H1 (cell line): ENCODE data around the gene LEKR1. TPM values are rescaled to one million over a fixed set of nuclear protein-coding genes. Genes with fewer than 3 reads are reported as not detected.

Experiments
- CTCF ChIA-PET: fragments of 300-600 bp; sonication (Branson Sonifier 250); formaldehyde crosslinking; loops from one replicate; lab custom pipeline; 2021; ENCODE audit not compliant: partially characterized antibody; lab: Charles Lee
- POLR2A ChIA-PET: fragments of 300-600 bp; sonication (Branson Sonifier 250); formaldehyde crosslinking; loops from one replicate; lab custom pipeline; 2021; ENCODE audit warnings: inconsistent platforms; ENCODE audit not compliant: partially characterized antibody; lab: Charles Lee
- DNase-seq, 2 experiments: peaks; one replicate each; pipeline versions ENCODE4 v3.0.0 to v3.0.0-alpha.2; 2010 to 2022; ENCODE audit warnings: low spot score in 2 of 2, low read depth in 1 of 2, mixed read lengths in 1 of 2
- FAIRE-seq: peaks from 2 replicates; lab custom pipeline; 2011; peaks lifted over from hg19 to GRCh38; lab: Jason Lieb, UNC
- H2AFZ ChIP-seq: 2 replicates; pipeline ENCODE4 v1.8.1; 2012; ENCODE audit warnings: low read length, inconsistent platforms
- H2AK5ac ChIP-seq: 2 replicates; pipeline ENCODE4 v1.6.1; 2013; ENCODE audit warnings: low read depth, low read length
- H2BK120ac ChIP-seq: replicated peaks from 2 replicates; pipeline ENCODE3; 2013; ENCODE audit warnings: low read depth, low read length, inconsistent platforms
- H2BK12ac ChIP-seq: 2 replicates; pipeline ENCODE4 v1.6.1; 2013; ENCODE audit warnings: low read depth, low read length
- H2BK15ac ChIP-seq: 2 replicates; pipeline ENCODE4 v1.6.1; 2013; ENCODE audit warnings: low read length
- H2BK20ac ChIP-seq: 2 replicates; pipeline ENCODE4 v1.6.1; 2013; ENCODE audit warnings: low read length
- H2BK5ac ChIP-seq: 2 replicates; pipeline ENCODE4 v1.6.1; 2013; ENCODE audit warnings: low read depth, low read length
- H3K14ac ChIP-seq: 2 replicates; pipeline ENCODE4 v1.6.1; 2013; ENCODE audit warnings: inconsistent platforms; ENCODE audit not compliant: insufficient read length
- H3K18ac ChIP-seq: 2 replicates; pipeline ENCODE4 v1.6.1; 2013; ENCODE audit warnings: low read length; ENCODE audit errors: extremely low read depth
- H3K23ac ChIP-seq: 2 replicates; pipeline ENCODE4 v1.6.1; 2013; ENCODE audit warnings: inconsistent platforms; ENCODE audit not compliant: insufficient read length
- H3K23me2 ChIP-seq: 2 replicates; pipeline ENCODE4 v1.6.1; 2013; ENCODE audit warnings: low read depth, low read length
- H3K27ac ChIP-seq: 2 replicates; pipeline ENCODE4 v1.6.1; 2011; ENCODE audit warnings: low read depth, low read length, inconsistent platforms
- H3K27me3 ChIP-seq, 4 experiments: replicated peaks in 1 of 4; 1 replicate in 1 of 4; 2 replicates in 3 of 4; pipeline versions ENCODE4 v1.6.1 to v1.8.1; 2011 to 2013; ENCODE audit warnings: low read length in 3 of 4, mild to moderate bottlenecking in 3 of 4, inconsistent platforms in 2 of 4, mixed read lengths in 2 of 4, moderate library complexity in 1 of 4; ENCODE audit not compliant: control insufficient read depth in 3 of 4, insufficient read depth in 3 of 4; ENCODE audit errors: extremely low read depth in 1 of 4
- H3K36me3 ChIP-seq, 4 experiments: 2 replicates each; pipeline versions ENCODE4 v1.6.1 to v1.8.1; 2011 to 2013; ENCODE audit warnings: mild to moderate bottlenecking in 4 of 4, low read length in 3 of 4, moderate library complexity in 2 of 4, control low read depth in 1 of 4, inconsistent platforms in 1 of 4; ENCODE audit not compliant: insufficient read depth in 4 of 4, control insufficient read depth in 2 of 4
- H3K4ac ChIP-seq: replicated peaks from 2 replicates; pipeline ENCODE3; 2013; ENCODE audit warnings: low read length, low read depth, mixed read lengths, inconsistent platforms; ENCODE audit not compliant: insufficient read length
- H3K4me1 ChIP-seq, 4 experiments: replicated peaks in 1 of 4; 1 replicate in 1 of 4; 2 replicates in 3 of 4; pipeline versions ENCODE4 v1.6.1 to v1.8.1; 2011 to 2013; ENCODE audit warnings: low read length in 3 of 4, inconsistent platforms in 2 of 4, mixed read lengths in 1 of 4; ENCODE audit not compliant: insufficient read depth in 4 of 4, control insufficient read depth in 3 of 4
- H3K4me2 ChIP-seq, 2 experiments: 2 replicates each; pipeline versions ENCODE4 v1.6.1 to v1.8.1; 2011 to 2013; ENCODE audit warnings: low read depth in 2 of 2, low read length in 2 of 2, control low read depth in 1 of 2, inconsistent platforms in 1 of 2, mild to moderate bottlenecking in 1 of 2; ENCODE audit not compliant: insufficient read depth in 1 of 2
- H3K4me3 ChIP-seq, 4 experiments: fragments of 200-600, 300-600 bp in 1 of 4; sonication (generic), shearing (Covaris generic), sonication (Bioruptor Twin) in 1 of 4; 2 replicates each; pipeline versions ENCODE4 v1.5.1 to v1.8.1; 2011 to 2016; ENCODE audit warnings: low read length in 4 of 4, low read depth in 3 of 4, control low read depth in 2 of 4, inconsistent platforms in 2 of 4, mild to moderate bottlenecking in 2 of 4, mixed read lengths in 1 of 4, moderate library complexity in 1 of 4; ENCODE audit not compliant: insufficient read depth in 2 of 4; ENCODE audit errors: extremely low read depth in 1 of 4
- H3K56ac ChIP-seq: replicated peaks from 2 replicates; pipeline ENCODE3; 2013; ENCODE audit warnings: low read depth, mild to moderate bottlenecking, mixed read lengths, low read length, inconsistent platforms; ENCODE audit not compliant: insufficient read length
- H3K79me1 ChIP-seq: 2 replicates; pipeline ENCODE4 v1.6.1; 2013; ENCODE audit warnings: low read depth, low read length, control low read depth
- H3K79me2 ChIP-seq, 2 experiments: 2 replicates each; pipeline versions ENCODE4 v1.6.1 to v1.8.1; 2012 to 2013; ENCODE audit warnings: low read length in 2 of 2, mild to moderate bottlenecking in 2 of 2, inconsistent platforms in 1 of 2; ENCODE audit not compliant: insufficient read depth in 2 of 2, control insufficient read depth in 1 of 2
- H3K9ac ChIP-seq, 4 experiments: replicated peaks in 1 of 4; 1 replicate in 1 of 4; 2 replicates in 3 of 4; pipeline versions ENCODE4 v1.6.1 to v1.8.1; 2011 to 2013; ENCODE audit warnings: low read depth in 3 of 4, low read length in 3 of 4, control low read depth in 2 of 4, mild to moderate bottlenecking in 2 of 4, moderate library complexity in 2 of 4, inconsistent platforms in 1 of 4; ENCODE audit errors: extremely low read depth in 1 of 4
- H3K9me3 ChIP-seq, 2 experiments: 2 replicates each; pipeline versions ENCODE4 v1.6.1 to v1.8.1; 2012 to 2013; ENCODE audit warnings: mild to moderate bottlenecking in 2 of 2, moderate library complexity in 2 of 2, control low read depth in 1 of 2, inconsistent platforms in 1 of 2, low read depth in 1 of 2, low read length in 1 of 2, mixed read lengths in 1 of 2; ENCODE audit not compliant: insufficient read depth in 2 of 2
- H4K20me1 ChIP-seq, 2 experiments: replicated peaks in 1 of 2; 2 replicates each; pipeline versions ENCODE3 to v1.8.1; 2011 to 2013; ENCODE audit warnings: inconsistent platforms in 2 of 2, low read length in 2 of 2, mild to moderate bottlenecking in 1 of 2; ENCODE audit not compliant: insufficient read depth in 2 of 2, control insufficient read depth in 1 of 2
- H4K5ac ChIP-seq: 2 replicates; pipeline ENCODE4 v1.6.1; 2013; ENCODE audit warnings: low read length, low read depth, mixed read lengths, inconsistent platforms; ENCODE audit not compliant: insufficient read length
- H4K8ac ChIP-seq: 2 replicates; pipeline ENCODE4 v1.8.0; 2013; ENCODE audit warnings: mild to moderate bottlenecking, moderate library complexity, low read length, inconsistent platforms; ENCODE audit not compliant: insufficient read depth; ENCODE audit errors: extremely low read depth
- H4K91ac ChIP-seq: replicated peaks from 2 replicates; pipeline ENCODE3; 2013; ENCODE audit warnings: low read length, mixed read lengths, inconsistent platforms; ENCODE audit not compliant: insufficient read length
- CREB1 ChIP-seq: IDR thresholded peaks from 2 replicates; pipeline ENCODE4 v1.6.1; 2012; ENCODE audit warnings: inconsistent platforms
- CTBP2 ChIP-seq: IDR thresholded peaks from 2 replicates; pipeline ENCODE4 v1.7.0; 2011; ENCODE audit warnings: borderline replicate concordance, mild to moderate bottlenecking, moderate library complexity, mixed read lengths, low read length; ENCODE audit not compliant: insufficient read depth, insufficient read length
- FOSL1 ChIP-seq: IDR thresholded peaks from 2 replicates; pipeline ENCODE4 v1.6.1; 2011; ENCODE audit warnings: mild to moderate bottlenecking, low read depth, low read length, moderate library complexity; ENCODE audit not compliant: insufficient read depth
- NRF1 ChIP-seq: IDR thresholded peaks from 2 replicates; pipeline ENCODE4 v1.6.1; 2011; ENCODE audit warnings: mild to moderate bottlenecking, low read depth, low read length, improper control_type of control experiment
- PHF8 ChIP-seq: fragments of 200-600 bp; sonication (generic); conservative IDR thresholded peaks from 2 replicates; pipeline ENCODE4 v1.7.1; 2012; ENCODE audit warnings: low read depth, mild to moderate bottlenecking, inconsistent platforms, low read length, moderate library complexity
- SIRT6 ChIP-seq: IDR thresholded peaks from one replicate; pipeline ENCODE4 v1.7.1; 2012; ENCODE audit warnings: low read length, inconsistent platforms
- SP2 ChIP-seq: IDR thresholded peaks from 2 replicates; pipeline ENCODE4 v1.6.1; 2012; ENCODE audit warnings: mild to moderate bottlenecking, low read length, inconsistent platforms
- SRF ChIP-seq: IDR thresholded peaks from 2 replicates; pipeline ENCODE4 v1.6.1; 2011; ENCODE audit warnings: mild to moderate bottlenecking, low read depth, low read length, moderate library complexity
- TAF1 ChIP-seq: IDR thresholded peaks from 2 replicates; pipeline ENCODE4 v1.6.1; 2011; ENCODE audit warnings: mild to moderate bottlenecking, low read depth, low read length
- TCF12 ChIP-seq: IDR thresholded peaks from 2 replicates; pipeline ENCODE4 v1.6.1; 2011; ENCODE audit warnings: low read depth, mild to moderate bottlenecking, low read length
- WGBS, 2 experiments: shearing (Covaris generic) in 1 of 2; methylation state at CpG; one replicate each; pipeline versions ENCODE4 v1.1.6 to v1.1.7; 2013 to 2015; ENCODE audit warnings: low lambda C conversion rate in 2 of 2, mixed read lengths in 2 of 2, inconsistent platforms in 1 of 2, low coverage in 1 of 2, missing lambda C conversion rate in 1 of 2; ENCODE audit not compliant: insufficient replicate concordance in 2 of 2, insufficient coverage in 1 of 2, insufficient read length in 1 of 2; ENCODE audit errors: extremely low coverage in 1 of 2, missing lambda C conversion rate in 1 of 2; 5-methylcytosine and 5-hydroxymethylcytosine counted together
- polyA plus RNA-seq, 7 experiments: library from polyadenylated mRNA; depleted of rRNA in 3 of 7; stranded (reverse) in 5 of 7; unstranded in 2 of 7; fragments of >200 nt in 5 of 7; fragments of 200-250 nt in 2 of 7; gene quantifications; 1 replicate in 5 of 7; 2 replicates in 1 of 7; 4 replicates in 1 of 7; pipeline versions ENCODE4 v1.2.1 to v1.2.3, GENCODE V29; 2011 to 2013; ENCODE audit warnings: missing spikeins in 2 of 7, mixed read lengths in 2 of 7
- total RNA-seq: library from RNA; stranded (reverse); fragmentation: NEBNext Ultra II Directional; extraction: Animal tissue kit (Norgen Biotek cat#: 25700); gene quantifications from 2 replicates; pipeline ENCODE4 v1.2.1, GENCODE V29; 2021
- TF ChIP-seq, protein P1 (sequence below): IDR thresholded peaks from 2 replicates; pipeline ENCODE4 v1.6.1; 2012; ENCODE audit warnings: inconsistent platforms

LEKR1 gene
- total and polyA plus RNA-seq, 2 of the 8 experiments (the other 6 are each of a cell fraction or from before 2014, with no cell fraction given), result 0.08 TPM; not detected in 1

DNA sequence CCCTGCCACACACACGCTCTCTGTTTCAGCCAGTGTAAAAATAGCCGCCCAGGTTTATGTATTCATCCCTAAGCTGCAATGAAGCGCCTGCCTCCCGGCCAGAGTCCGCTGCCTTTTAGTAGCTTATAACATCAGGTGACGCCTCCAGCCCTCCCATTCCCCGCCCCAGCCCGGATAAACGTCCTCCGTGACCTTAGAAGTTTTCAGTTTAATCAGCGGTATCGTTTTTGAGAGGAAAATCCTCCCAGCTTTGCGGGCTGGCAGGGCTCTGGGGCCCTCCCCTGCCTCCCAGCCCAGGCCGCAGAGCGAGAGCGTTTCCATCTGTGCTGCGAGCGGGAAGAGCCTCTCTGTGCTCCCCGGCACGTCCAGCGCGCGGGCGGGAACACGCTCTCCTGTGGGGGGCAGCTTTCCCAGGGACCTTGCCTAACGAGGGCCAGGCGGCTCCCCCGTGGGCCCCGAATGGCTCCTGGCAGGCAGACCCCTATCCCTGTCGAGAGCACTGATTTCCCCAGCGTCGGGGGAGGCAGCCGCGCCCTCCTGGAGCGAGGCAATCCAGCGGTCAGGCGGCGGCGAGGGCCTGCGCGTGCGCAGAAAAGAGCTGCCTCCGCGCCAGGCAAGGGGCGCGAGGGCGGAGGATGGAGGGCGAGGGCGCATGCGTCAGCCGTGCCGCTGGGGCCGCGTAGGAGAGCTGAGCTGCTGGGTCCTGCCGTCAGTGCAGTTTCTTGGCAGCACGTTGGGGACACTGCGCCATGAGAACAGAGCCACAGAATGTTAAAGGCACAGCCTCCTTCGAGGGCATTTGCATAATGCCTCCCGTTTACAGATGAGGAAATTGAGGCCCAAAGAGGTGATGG is 262.7 kb downstream of the LEKR1 start:
- Histone ChIP-seq H4K5ac (peak overlapping the region; percentile 89), H2BK120ac (no peak overlapping the region), H3K14ac (no peak overlapping the region), H3K23me2 (peaks cover 4% of the 10 kb centered on the region), H3K9ac (peak overlapping the region; percentile 36 to 80 (median 74)), H3K4me2 (peak overlapping the region; percentile 70 to 86), H3K36me3 (no peaks in the 10 kb centered on the region), H3K56ac (peak overlapping the region; percentile 62), H3K23ac (no peak overlapping the region), H3K27ac (peak overlapping the region; percentile 89), H2AK5ac (no peak overlapping the region), H3K27me3 (no peaks in the 10 kb centered on the region), H4K8ac (peak overlapping the region; percentile 95; the same call in 1 of the 2 replicates), H3K18ac (peak overlapping the region; percentile 92), H2BK12ac (peak overlapping the region; percentile 84), H3K4me3 (peak overlapping the region; percentile 45 to 62 (median 53)), H2BK15ac (peak overlapping the region; percentile 63; the same call in 1 of the 2 replicates), H4K20me1 (no peaks in the 10 kb centered on the region), H3K4me1 (peaks cover 8 to 20% (median 11%) of the 10 kb centered on the region in 4 experiments; a peak in 6 of 7 replicates), H2BK5ac (peak overlapping the region; percentile 53), H3K79me2 (no peaks in the 10 kb centered on the region), H2AFZ (peak overlapping the region; percentile 57), H3K79me1 (no peaks in the 10 kb centered on the region), H2BK20ac (no peak overlapping the region; the same call in 1 of the 2 replicates), H3K4ac (no peak overlapping the region), H3K9me3 (no peaks in the 10 kb centered on the region), H4K91ac (peak overlapping the region; percentile 81)
- ChIA-PET CTCF (interaction anchor here (0.6 to 56.4 kb wide), 16 partner anchors 9 to 554 kb away, joined by 3 to 1014 read pairs (median 3); partner anchors contain the start of gene TIPARP), POLR2A (interaction anchor here (0.6 to 2.1 kb wide), 17 partner anchors 11 to 535 kb away, joined by 3 to 12 read pairs (median 3); partner anchors contain the start of gene CCNL1)
- peak; percentile 83 to 95 for DNase-seq
- FAIRE-seq, result no peak
- 4% methylated on average over 58 of the region's 59 CpGs; no CpG with 5 or more reads in 1 of the 2 experiments for WGBS, 2 experiments
- TF ChIP-seq SIRT6 (no peak), SRF (no peak), PHF8 (peak; percentile 80), CTBP2 (no peak), TCF12 (no peak), TAF1 (peak; percentile 67), CREB1 (peak; percentile 49), SP2 (no peak), FOSL1 (no peak), NRF1 (peak; percentile 90)
- TF ChIP-seq, protein P1, sequence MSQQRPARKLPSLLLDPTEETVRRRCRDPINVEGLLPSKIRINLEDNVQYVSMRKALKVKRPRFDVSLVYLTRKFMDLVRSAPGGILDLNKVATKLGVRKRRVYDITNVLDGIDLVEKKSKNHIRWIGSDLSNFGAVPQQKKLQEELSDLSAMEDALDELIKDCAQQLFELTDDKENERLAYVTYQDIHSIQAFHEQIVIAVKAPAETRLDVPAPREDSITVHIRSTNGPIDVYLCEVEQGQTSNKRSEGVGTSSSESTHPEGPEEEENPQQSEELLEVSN, result peak; percentile 94
